GM12875 (cell line): ENCODE measurements around the gene ODF2.

Experiments used
- H3K4me3 ChIP-seq: one replicate; pipeline ENCODE4 v1.5.1; 2011; ENCODE audit warnings: low read depth, low read length, control low read depth
- CTCF ChIP-seq: IDR thresholded peaks from 2 replicates; pipeline ENCODE4 v1.5.1; 2011; ENCODE audit warnings: low read depth, mild to moderate bottlenecking, control low read depth, inconsistent platforms, low read length, moderate library complexity, borderline replicate concordance; ENCODE audit not compliant: insufficient read depth

ODF2 gene

GRCh38 chr9:128428644-128429512, 26.9 kb upstream of the ODF2 start:
- no peak for TF ChIP-seq CTCF
- H3K4me3 ChIP-seq = no peak overlapping the region

- H3K4me3 ChIP-seq = no peak overlapping the region
- no peak for TF ChIP-seq CTCF
These were observed 26.2 kb upstream of the ODF2 start for GRCh38 chr9:128429513-128430086.

GRCh38 chr9:128431207-128431606, 24.6 kb upstream of the ODF2 start:
- TF ChIP-seq CTCF = no peak
- no peak overlapping the region for H3K4me3 ChIP-seq

- H3K4me3 ChIP-seq = no peak overlapping the region
- TF ChIP-seq CTCF = no peak
These were observed 21.5 kb upstream of the ODF2 start for GRCh38 chr9:128434340-128434739.

- H3K4me3 ChIP-seq = no peak overlapping the region
- TF ChIP-seq CTCF = no peak
These were observed 20.2 kb upstream of the ODF2 start for GRCh38 chr9:128435611-128436010.

- TF ChIP-seq CTCF = peak; percentile 98
- H3K4me3 ChIP-seq = no peak overlapping the region
These were observed 17.3 kb upstream of the ODF2 start for GRCh38 chr9:128438343-128439109.
